ENCODE results near the gene MAGI1.

- TF ChIP-seq CTCF (IDR thresholded peaks at IDR 0.05 in 2 of 3, conservative IDR thresholded peaks at IDR 0.05 in 1 of 3; ENCODE audit: borderline replicate concordance in 1 of 3, insufficient read depth in 1 of 3, low read depth in 2 of 3, low read length in 2 of 3) (no peak), POLR2A (IDR thresholded peaks at IDR 0.05; ENCODE audit: borderline replicate concordance, extremely low read depth, insufficient read depth, insufficient read length) (no peak), SIN3A (IDR thresholded peaks at IDR 0.05; ENCODE audit: low read depth) (no peak), EZH2 (IDR thresholded peaks at IDR 0.05) (no peak), ZFX (IDR thresholded peaks at IDR 0.05) (no peak), JUND (IDR thresholded peaks at IDR 0.05) (no peak)
Observed at GRCh38 chr3:65758876-65759598, 279.7 kb downstream of the MAGI1 start.
